ENCODE data around the gene RAD50. TPM values are rescaled to one million over a fixed set of nuclear protein-coding genes. Genes with fewer than 3 reads are reported as not detected.
A peak's percentile ranks its signal among the peaks of the same experiment; 100 is the strongest.
"Not testable (repeated sequence)": the region's sequence is repeated elsewhere in the genome, so short reads cannot be mapped to it uniquely, and the experiment has no call there.

The RAD50 gene
- total RNA-seq = 10 to 100 TPM; 35.8 to 47.5 (median 41.3) TPM

GRCh38 chr5:132556763-132557477 is at the start of gene RAD50:
Gene RAD50 (plus strand): TSS chr5:132556977. CDS start chr5:132557325, 348 bp downstream.
- H3K36me3 ChIP-seq = peaks cover 0 to 15% (median 0%) of the 10 kb centered on the region in 4 donors
- 0% methylated on average over 1 to 33 of the region's 53 CpGs for WGBS, 2 donors (ENCODE audit: low coverage in 1 of 2)
- in situ Hi-C loops (cut with MboI; ENCODE audit: low pct_ligation_motif_present in 1 of 4, low pct_unique_long_range_greater_than_20kb in 1 of 4, low sequenced_read_pairs in 3 of 4) (no loop called here), intact Hi-C loops (cut with DNase I; ENCODE audit: low total_unique reads) (no loop called here)
- peak within 1 kb of the TSS; percentile 50 to 75 (median 62) for H3K4me3 ChIP-seq
- no peaks in the 10 kb centered on the region for H3K27me3 ChIP-seq
- TF ChIP-seq EP300 (IDR thresholded peaks at IDR 0.05; ENCODE audit: low read depth) = no peak
- no peak for TF ChIP-seq CTCF (IDR thresholded peaks at IDR 0.05)
- peak; percentile 87 for TF ChIP-seq POLR2A (IDR thresholded peaks at IDR 0.05)
- peak; percentile 94 to 96 (median 95) for TF ChIP-seq POLR2AphosphoS5 (IDR thresholded peaks at IDR 0.05)
- peak; percentile 96 for DNase-seq
- H3K9me3 ChIP-seq = no peaks in the 10 kb centered on the region
- peak within 1 kb of the TSS; percentile 87 to 89 (median 88) for H3K27ac ChIP-seq
- peaks cover 6 to 24% (median 20%) of the 10 kb centered on the region in 4 donors for H3K4me1 ChIP-seq

- no peaks in the 10 kb centered on the region for H3K9me3 ChIP-seq
- no peaks in the 10 kb centered on the region for H3K27me3 ChIP-seq
- DNase-seq = no peak
- intact Hi-C loops (cut with DNase I; ENCODE audit: low total_unique reads) (no loop called here), in situ Hi-C loops (cut with MboI; ENCODE audit: low pct_ligation_motif_present in 1 of 4, low pct_unique_long_range_greater_than_20kb in 1 of 4, low sequenced_read_pairs in 3 of 4) (no loop called here)
- no peak overlapping the region for H3K4me3 ChIP-seq
- peaks cover 13 to 19% (median 16%) of the 10 kb centered on the region in 4 donors for H3K4me1 ChIP-seq
- no peak for TF ChIP-seq EP300 (IDR thresholded peaks at IDR 0.05; ENCODE audit: low read depth)
- TF ChIP-seq CTCF (IDR thresholded peaks at IDR 0.05) = no peak
- TF ChIP-seq POLR2A (IDR thresholded peaks at IDR 0.05) = no peak
- no peak for TF ChIP-seq POLR2AphosphoS5 (IDR thresholded peaks at IDR 0.05)
- H3K27ac ChIP-seq = no peak overlapping the region
- no peaks in the 10 kb centered on the region for H3K36me3 ChIP-seq
Observed at GRCh38 chr5:132510076-132510475, 46.7 kb upstream of the RAD50 start.

DNA sequence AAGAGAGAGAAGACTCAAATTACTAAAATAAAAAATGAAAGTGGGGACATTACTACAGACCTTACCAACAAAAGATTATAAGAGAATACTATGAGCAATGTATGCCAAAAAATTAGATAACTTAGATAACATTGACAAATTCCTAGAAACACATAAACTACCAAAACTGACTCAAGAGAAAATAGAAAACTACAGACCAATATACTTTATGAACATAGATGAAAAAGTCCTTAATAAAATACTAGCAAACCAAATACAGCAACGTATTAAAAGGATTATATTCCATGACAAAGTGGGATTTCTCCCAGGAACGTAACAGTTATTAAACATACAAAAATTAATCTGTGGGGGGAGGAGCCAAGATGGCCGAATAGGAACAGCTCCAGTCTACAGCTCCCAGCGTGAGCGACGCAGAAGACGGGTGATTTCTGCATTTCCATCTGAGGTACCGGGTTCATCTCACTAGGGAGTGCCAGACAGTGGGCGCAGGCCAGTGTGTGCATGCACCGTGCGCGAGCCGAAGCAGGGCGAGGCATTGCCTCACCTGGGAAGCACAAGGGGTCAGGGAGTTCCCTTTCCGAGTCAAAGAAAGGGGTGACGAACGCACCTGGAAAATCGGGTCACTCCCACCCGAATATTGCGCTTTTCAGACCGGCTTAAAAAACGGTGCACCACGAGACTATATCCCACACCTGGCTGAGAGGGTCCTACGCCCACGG is 43.0 kb upstream of the RAD50 start:
- H3K36me3 ChIP-seq; DNase-seq; intact Hi-C loops (cut with DNase I; ENCODE audit: low total_unique reads); in situ Hi-C loops (cut with MboI; ENCODE audit: low pct_ligation_motif_present in 1 of 4, low pct_unique_long_range_greater_than_20kb in 1 of 4, low sequenced_read_pairs in 3 of 4); H3K27ac ChIP-seq; H3K27me3 ChIP-seq; H3K4me3 ChIP-seq; H3K9me3 ChIP-seq; H3K4me1 ChIP-seq: not testable (repeated sequence)
- 94 to 95% methylated on average over 8 to 23 of the region's 25 CpGs for WGBS, 2 donors (ENCODE audit: low coverage in 1 of 2)

DNA sequence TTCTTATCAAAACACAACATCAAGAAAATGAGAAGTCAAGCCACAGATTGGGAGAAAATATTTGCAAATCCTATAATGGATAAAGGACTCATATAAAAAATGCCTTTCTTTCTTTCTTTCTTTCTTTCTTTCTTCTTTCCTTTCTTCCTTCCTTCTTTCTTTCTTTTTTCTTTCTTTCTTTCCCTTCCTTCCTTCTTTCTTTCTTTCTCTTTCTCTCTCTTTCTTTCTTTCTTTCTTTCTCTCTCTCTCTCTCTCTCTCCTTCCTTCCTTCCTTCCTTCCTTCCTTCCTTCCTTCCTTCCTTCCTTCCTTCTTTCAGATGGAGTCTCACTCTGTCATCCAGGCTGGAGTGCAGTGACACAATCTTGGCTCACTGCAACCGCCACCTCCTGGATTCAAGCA is 34.7 kb upstream of the RAD50 start:
- intact Hi-C loops (cut with DNase I; ENCODE audit: low total_unique reads); H3K27me3 ChIP-seq; H3K9me3 ChIP-seq; H3K4me3 ChIP-seq; H3K4me1 ChIP-seq; H3K27ac ChIP-seq; DNase-seq; in situ Hi-C loops (cut with MboI; ENCODE audit: low pct_ligation_motif_present in 1 of 4, low pct_unique_long_range_greater_than_20kb in 1 of 4, low sequenced_read_pairs in 3 of 4); H3K36me3 ChIP-seq: not testable (repeated sequence)
- 86% methylated on average over 1 of the region's 1 CpG; no CpG with 5 or more reads in 1 of the 2 donors for WGBS, 2 donors (ENCODE audit: low coverage in 1 of 2)

GRCh38 chr5:132524877-132525276 is 31.9 kb upstream of the RAD50 start:
- H3K4me1 ChIP-seq; H3K4me3 ChIP-seq; intact Hi-C loops (cut with DNase I; ENCODE audit: low total_unique reads); H3K9me3 ChIP-seq; DNase-seq; H3K27me3 ChIP-seq; H3K27ac ChIP-seq; H3K36me3 ChIP-seq: not testable (repeated sequence)
- 50 to 85% methylated on average over 1 to 5 of the region's 5 CpGs for WGBS, 2 donors (ENCODE audit: low coverage in 1 of 2)
- in situ Hi-C loops (cut with MboI; ENCODE audit: low pct_ligation_motif_present in 1 of 4, low pct_unique_long_range_greater_than_20kb in 1 of 4, low sequenced_read_pairs in 3 of 4) = loop anchor here in 1 of 4 donors (25.0 kb wide), 1 partner anchor 263 kb away; the partner anchor contains the start of gene PDLIM4
